ENCODE results near the gene ZNF880. TPM values are rescaled to one million over a fixed set of nuclear protein-coding genes. Genes with fewer than 3 reads are reported as not detected.
"Not testable (repeated sequence)": the region's sequence is repeated elsewhere in the genome, so short reads cannot be mapped to it uniquely, and the experiment has no call there.

Gene ZNF880
- total RNA-seq, 2 experiments from 2014 or later, result 18.1 to 20.4 TPM

GRCh38 chr19:52336791-52337381 is 32.8 kb upstream of the ZNF880 start:
- POLR2A ChIA-PET, result interaction anchor here (1.3 to 1.4 kb wide), 2 partner anchors 10 to 41 kb away, joined by 3 to 4 read pairs; partner anchors contain the start of gene ZNF480
- CTCF ChIA-PET, result no interaction called here
- Mint-ChIP-seq H3K9me3 (peaks cover 32% of the 10 kb centered on the region), H3K27me3 (no peaks in the 10 kb centered on the region), H3K27ac (peak overlapping the region; percentile 99), H3K4me1 (ENCODE audit: low read depth) (peaks cover 12% of the 10 kb centered on the region), H3K4me3 (peak overlapping the region; percentile 91), H3K36me3 (ENCODE audit: low read depth) (peaks cover 38% of the 10 kb centered on the region)
- ATAC-seq (no peak), DNase-seq (peak; percentile 12)
- TF ChIP-seq CTCF (IDR thresholded peaks at IDR 0.05), result no peak
- intact Hi-C loops (cut with micrococcal nuclease), result no loop called here

- intact Hi-C loops (cut with micrococcal nuclease); DNase-seq: not testable (repeated sequence)
Measured at GRCh38 chr19:52339022-52339421, 30.7 kb upstream of the ZNF880 start.

GRCh38 chr19:52343548-52343947 is 26.2 kb upstream of the ZNF880 start:
- Mint-ChIP-seq H3K27me3 (no peaks in the 10 kb centered on the region), H3K36me3 (ENCODE audit: low read depth) (peaks cover 5% of the 10 kb centered on the region), H3K4me3 (no peak overlapping the region), H3K4me1 (ENCODE audit: low read depth) (no peaks in the 10 kb centered on the region), H3K27ac (no peak overlapping the region), H3K9me3 (peaks cover 5% of the 10 kb centered on the region)
- TF ChIP-seq CTCF (IDR thresholded peaks at IDR 0.05), result peak; percentile 73
- intact Hi-C loops (cut with micrococcal nuclease), result loop anchor here (5.0 kb wide), 1 partner anchor 404 kb away; no protein-coding TSS in a partner anchor
- POLR2A ChIA-PET, result no interaction called here
- DNase-seq (peak; percentile 77), ATAC-seq (peak; percentile 84)
- CTCF ChIA-PET, result interaction anchor here (0.8 to 1.3 kb wide), 4 partner anchors 238 to 404 kb away, joined by 3 read pairs; no protein-coding TSS in a partner anchor

More at GRCh38 chr19:52339022-52339421, 30.7 kb upstream of the ZNF880 start:
- peaks cover 26% of the 10 kb centered on the region for H3K36me3 Mint-ChIP-seq (ENCODE audit: low read depth)
- H3K9me3 Mint-ChIP-seq, result peaks cover 17% of the 10 kb centered on the region
- H3K4me3 Mint-ChIP-seq, ATAC-seq, CTCF ChIA-PET, H3K27me3 Mint-ChIP-seq, POLR2A ChIA-PET, H3K27ac Mint-ChIP-seq: not testable (repeated sequence)
- peaks cover 12% of the 10 kb centered on the region for H3K4me1 Mint-ChIP-seq (ENCODE audit: low read depth)

GRCh38 chr19:52345162-52345561 is 24.6 kb upstream of the ZNF880 start:
- Mint-ChIP-seq H3K27me3 (no peaks in the 10 kb centered on the region), H3K9me3 (peaks cover 10% of the 10 kb centered on the region), H3K4me3 (no peak overlapping the region), H3K36me3 (ENCODE audit: low read depth) (peaks cover 11% of the 10 kb centered on the region), H3K27ac (no peak overlapping the region), H3K4me1 (ENCODE audit: low read depth) (no peaks in the 10 kb centered on the region)
- DNase-seq (no peak), ATAC-seq (no peak)
- ChIA-PET POLR2A (no interaction called here), CTCF (no interaction called here)
- no peak for TF ChIP-seq CTCF (IDR thresholded peaks at IDR 0.05)
- intact Hi-C loops (cut with micrococcal nuclease), result no loop called here

- Mint-ChIP-seq H3K27ac (no peak overlapping the region), H3K36me3 (ENCODE audit: low read depth) (peaks cover 57% of the 10 kb centered on the region), H3K4me3 (no peak overlapping the region), H3K27me3 (no peaks in the 10 kb centered on the region), H3K4me1 (ENCODE audit: low read depth) (no peaks in the 10 kb centered on the region), H3K9me3 (peaks cover 35% of the 10 kb centered on the region)
- peak; percentile 34 for ATAC-seq
- CTCF ChIA-PET, result no interaction called here
- TF ChIP-seq CTCF (IDR thresholded peaks at IDR 0.05), result no peak
- POLR2A ChIA-PET, result no interaction called here
- intact Hi-C loops (cut with micrococcal nuclease), result no loop called here
- peak; percentile 30 for DNase-seq
Measured at GRCh38 chr19:52351512-52351911, 18.2 kb upstream of the ZNF880 start.

All from activated CD8-positive, alpha-beta T cell treated with anti-CD3 and anti-CD28 coated beads for 36 hours (primary cell).